Measurements from ENCODE around the gene PEX11G. TPM values are rescaled to one million over a fixed set of nuclear protein-coding genes. Genes with fewer than 3 reads are reported as not detected.

Gene PEX11G
- total RNA-seq, 1 experiment from 2014 or later: 4.3 TPM

GRCh38 chr19:7478843-7479227 is 10.0 kb downstream of the PEX11G start (continued):
- no peak for TF ChIP-seq KAT7 (CRISPR knock-in tag; IDR thresholded peaks at IDR 0.05; ENCODE audit: borderline replicate concordance)
- TF ChIP-seq TCF7 (CRISPR knock-in tag; IDR thresholded peaks at IDR 0.05; ENCODE audit: low read depth): no peak

GRCh38 chr19:7478173-7478842 is 10.5 kb downstream of the PEX11G start:
- ATAC-seq (no peak), DNase-seq (ENCODE audit: low spot score) (no peak)
- no peak overlapping the region for H3K27ac Mint-ChIP-seq
- no peaks in the 10 kb centered on the region; the same call in 1 of the 2 replicates for H3K36me3 Mint-ChIP-seq
- H3K4me1 Mint-ChIP-seq: peaks cover 11% of the 10 kb centered on the region
- ChIA-PET CTCF (no interaction called here), POLR2A (no interaction called here)
- H3K27me3 Mint-ChIP-seq (ENCODE audit: low read depth): no peaks in the 10 kb centered on the region
- no peak overlapping the region for H3K4me3 Mint-ChIP-seq
- TF ChIP-seq NR1H2 (CRISPR knock-in tag; IDR thresholded peaks at IDR 0.05) (no peak), EMX1 (CRISPR knock-in tag; IDR thresholded peaks at IDR 0.05) (no peak), FOXK1 (CRISPR knock-in tag; IDR thresholded peaks at IDR 0.05) (no peak), ATF2 (CRISPR knock-in tag; IDR thresholded peaks at IDR 0.05; ENCODE audit: borderline replicate concordance, low read depth) (no peak), ZNF138 (CRISPR knock-in tag; conservative IDR thresholded peaks at IDR 0.05) (no peak), ATF3 (CRISPR knock-in tag; conservative IDR thresholded peaks at IDR 0.05) (no peak), ZNF532 (CRISPR knock-in tag; IDR thresholded peaks at IDR 0.05; ENCODE audit: borderline replicate concordance) (no peak), NR2C2 (CRISPR knock-in tag; IDR thresholded peaks at IDR 0.05) (no peak), AFF4 (CRISPR knock-in tag; IDR thresholded peaks at IDR 0.05; ENCODE audit: borderline replicate concordance) (no peak), ZNF263 (CRISPR knock-in tag; IDR thresholded peaks at IDR 0.05; ENCODE audit: low read depth) (no peak), SP1 (CRISPR knock-in tag; conservative IDR thresholded peaks at IDR 0.05) (no peak), ZNF423 (CRISPR knock-in tag; IDR thresholded peaks at IDR 0.05) (no peak), ZNF671 (CRISPR knock-in tag; IDR thresholded peaks at IDR 0.05) (no peak), ATF6 (CRISPR knock-in tag; IDR thresholded peaks at IDR 0.05) (no peak)
- H3K9me3 Mint-ChIP-seq: no peaks in the 10 kb centered on the region

Data from WTC11 (cell line).